Glomerular visceral epithelial cell (primary cell): ENCODE measurements around the gene CPVL.

Experiments
- DNase-seq: peaks from one replicate; pipeline ENCODE4 v3.0.0-alpha.2; 2016; ENCODE audit errors: extremely low spot score

Gene CPVL

GRCh38 chr7:29146057-29146706 lies at the start of gene CPVL:
TSS of gene CPVL (minus strand) at chr7:29146537. CDS start at chr7:29121061, 25,476 bp downstream.
- no peak for DNase-seq

DNA sequence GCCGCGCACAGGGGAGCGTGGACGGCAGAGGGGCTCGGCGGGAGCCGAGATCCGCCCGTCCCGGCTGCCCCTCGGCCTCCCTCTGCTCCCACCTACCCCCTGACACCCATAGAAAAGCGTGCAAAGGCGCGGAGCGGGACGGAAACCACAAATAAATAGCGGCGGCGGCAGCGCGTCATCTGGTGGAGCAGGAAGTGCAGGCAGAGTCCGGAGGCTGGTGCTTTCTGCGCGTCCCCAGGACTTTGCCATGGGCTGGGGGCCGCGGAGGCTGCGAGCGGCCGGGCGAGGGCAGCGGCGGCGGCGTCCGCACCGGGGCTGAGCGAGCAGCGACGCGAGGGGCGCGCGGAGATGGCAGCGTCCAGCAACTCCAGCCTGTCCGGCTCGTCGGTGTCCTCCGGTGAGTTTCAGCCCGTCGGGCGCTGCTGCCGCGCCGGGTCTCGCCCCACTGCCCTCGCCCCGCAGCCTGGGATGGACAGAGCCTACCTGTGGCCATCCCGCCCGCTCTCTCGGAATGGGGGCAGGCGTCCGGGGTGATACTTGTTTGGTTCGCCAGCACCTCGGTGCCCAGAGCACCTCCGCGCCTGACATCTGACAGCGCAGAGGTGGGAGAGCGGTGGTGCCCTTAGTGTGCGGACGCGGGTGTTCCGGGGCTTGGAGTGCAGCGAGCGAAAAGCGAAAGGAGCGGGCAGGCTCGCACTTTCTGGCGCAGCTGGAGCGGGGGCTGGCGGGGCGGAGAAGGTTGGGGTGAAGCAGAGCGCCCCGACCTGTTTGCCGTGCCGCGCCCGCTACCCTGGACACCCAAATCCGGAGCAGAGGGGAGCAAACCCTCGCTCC lies 48.5 kb upstream of the CPVL start, which contains the start of gene CHN2:
TSS of gene CHN2 (plus strand) at position 182 of the 834 bp plus-strand sequence.
- no peak for DNase-seq

DNA sequence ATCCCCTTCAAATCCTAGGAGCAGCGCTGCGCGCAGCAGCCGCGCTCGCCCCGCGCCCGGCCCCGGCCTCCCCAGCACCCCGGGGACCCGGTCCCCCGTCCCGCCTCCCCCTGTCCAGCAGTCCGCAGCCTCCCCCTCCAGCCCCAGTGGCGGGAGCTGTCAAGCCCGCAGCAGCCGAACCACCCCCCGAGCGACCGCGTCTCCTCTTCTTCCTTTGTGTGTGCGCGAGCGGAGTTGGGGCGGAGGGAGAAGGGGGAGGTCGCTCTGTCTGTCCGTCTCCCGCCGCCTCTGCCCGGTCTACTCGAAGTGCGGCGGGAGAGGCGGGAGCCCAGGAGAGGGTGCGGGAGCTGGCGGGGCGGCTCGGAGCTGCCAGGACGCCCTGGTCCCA lies 47.9 kb upstream of the CPVL start:
- DNase-seq: no peak

GRCh38 chr7:29193316-29194205 lies 47.2 kb upstream of the CPVL start:
- no peak for DNase-seq

GRCh38 chr7:29192811-29193210 lies 46.5 kb upstream of the CPVL start:
- DNase-seq: no peak

GRCh38 chr7:29192323-29192722 lies 46.0 kb upstream of the CPVL start:
- DNase-seq: no peak

- DNase-seq: no peak
These were observed 44.2 kb upstream of the CPVL start for GRCh38 chr7:29190349-29191045.

GRCh38 chr7:29189743-29190201 lies 43.4 kb upstream of the CPVL start:
- no peak for DNase-seq

DNA sequence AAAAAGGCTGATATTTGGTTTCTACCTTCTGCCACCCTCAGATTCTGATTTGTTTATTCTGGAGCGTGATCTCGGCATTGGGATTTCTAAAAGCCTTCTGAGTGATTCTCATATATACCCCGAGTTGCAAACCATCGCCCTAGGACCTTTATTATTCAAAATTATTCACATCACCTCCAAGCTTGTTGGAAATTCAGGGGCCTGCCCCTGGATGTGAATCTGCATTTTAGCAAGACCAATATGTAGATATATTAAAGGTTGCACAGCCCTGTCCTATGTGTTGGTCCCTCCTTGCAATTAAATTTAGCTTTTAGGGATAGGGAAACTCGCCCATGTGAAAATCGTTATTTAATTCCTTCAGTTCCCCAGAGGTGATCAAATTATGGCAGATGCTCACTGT lies 39.3 kb upstream of the CPVL start:
- DNase-seq: no peak

DNA sequence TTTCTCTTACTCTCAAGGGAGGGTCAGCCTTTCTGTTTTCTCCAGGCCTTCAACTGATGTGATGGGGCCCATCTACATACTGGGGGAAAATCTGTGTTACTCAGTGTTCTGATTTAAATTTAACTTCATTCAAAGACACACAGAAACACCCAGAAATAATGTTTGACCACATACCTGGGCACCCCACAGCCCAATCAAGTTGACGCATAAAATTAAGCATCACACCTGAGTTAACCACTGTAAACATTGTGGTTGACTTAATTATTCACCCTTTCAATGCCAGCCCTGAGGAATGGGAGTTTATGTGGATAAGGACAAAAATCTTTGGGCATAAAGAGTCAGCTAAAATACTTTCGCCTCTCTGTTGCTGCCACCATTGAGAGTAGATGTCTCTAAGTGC lies 38.3 kb upstream of the CPVL start:
- DNase-seq: no peak

GRCh38 chr7:29179115-29179514 lies 32.8 kb upstream of the CPVL start:
- no peak for DNase-seq

DNA sequence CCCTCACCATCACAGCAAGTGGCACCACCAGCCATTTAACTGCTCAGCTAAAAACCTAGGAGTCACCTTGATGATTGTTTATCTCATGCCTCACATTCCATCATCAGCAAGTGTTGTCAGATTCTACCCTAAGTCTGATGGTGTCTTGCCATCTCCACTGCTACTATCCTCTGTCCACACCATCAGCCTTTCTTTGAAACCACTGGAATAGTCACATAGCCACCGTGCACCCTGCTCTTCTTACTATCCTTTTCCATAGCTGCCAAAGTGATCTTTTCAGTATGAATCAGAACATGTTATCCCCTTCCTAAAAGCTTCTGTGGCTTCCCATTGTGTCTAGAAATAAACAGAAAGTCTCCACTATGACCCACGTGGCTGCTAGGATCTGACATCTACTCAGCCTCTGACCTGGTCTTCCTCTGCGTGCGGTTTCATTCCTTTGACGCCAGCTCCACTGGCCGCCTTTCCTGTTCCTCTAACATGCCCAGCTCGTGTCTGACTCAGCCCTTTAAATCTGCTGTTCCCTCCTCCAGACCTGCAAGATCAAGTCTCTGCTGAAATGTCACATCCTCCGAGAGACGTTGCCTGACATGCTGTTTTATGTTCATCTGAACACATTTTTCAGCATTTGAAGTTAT lies 31.7 kb upstream of the CPVL start:
- no peak for DNase-seq

- DNase-seq: no peak
These were observed 27.1 kb upstream of the CPVL start for GRCh38 chr7:29173458-29173857.

- no peak for DNase-seq
These were observed 24.4 kb upstream of the CPVL start for GRCh38 chr7:29170781-29171180.

DNA sequence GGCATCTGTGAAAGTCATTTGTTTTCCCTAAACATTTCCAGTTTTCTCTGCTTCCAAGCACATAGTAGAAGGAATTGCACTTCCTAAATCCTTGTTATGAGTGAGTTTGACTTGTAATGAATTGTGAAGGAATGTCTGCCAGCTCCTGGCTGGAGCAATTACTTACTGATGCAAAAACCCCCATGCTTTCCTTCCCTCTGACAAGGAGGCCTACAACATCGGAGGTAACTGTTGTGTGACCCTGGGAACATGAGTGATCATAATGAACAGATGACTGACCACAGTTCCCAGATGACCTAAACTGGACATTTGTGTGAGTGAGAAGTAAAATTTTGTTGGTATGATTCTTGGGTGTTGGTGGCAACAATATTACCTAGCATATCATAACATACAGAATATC lies 21.4 kb upstream of the CPVL start:
- no peak for DNase-seq

DNA sequence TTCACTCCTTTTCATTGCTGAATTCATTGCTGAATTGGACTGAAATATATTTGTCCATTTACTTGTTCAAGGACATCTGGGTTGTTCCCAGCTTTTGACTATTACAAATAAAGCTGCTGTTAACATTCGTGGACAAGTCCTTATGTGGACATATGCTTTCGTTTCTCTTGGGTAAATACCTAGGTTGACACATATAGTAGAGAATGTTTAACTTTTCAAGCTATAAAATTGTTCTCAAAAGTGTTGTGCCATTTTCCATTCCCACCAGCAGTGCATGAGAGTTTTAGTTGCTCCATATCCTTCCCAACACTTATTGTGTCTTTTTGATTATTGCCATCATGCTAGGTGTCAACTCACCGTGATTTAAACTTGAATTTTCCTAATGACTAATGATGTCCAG lies 17.5 kb upstream of the CPVL start:
- no peak for DNase-seq

DNA sequence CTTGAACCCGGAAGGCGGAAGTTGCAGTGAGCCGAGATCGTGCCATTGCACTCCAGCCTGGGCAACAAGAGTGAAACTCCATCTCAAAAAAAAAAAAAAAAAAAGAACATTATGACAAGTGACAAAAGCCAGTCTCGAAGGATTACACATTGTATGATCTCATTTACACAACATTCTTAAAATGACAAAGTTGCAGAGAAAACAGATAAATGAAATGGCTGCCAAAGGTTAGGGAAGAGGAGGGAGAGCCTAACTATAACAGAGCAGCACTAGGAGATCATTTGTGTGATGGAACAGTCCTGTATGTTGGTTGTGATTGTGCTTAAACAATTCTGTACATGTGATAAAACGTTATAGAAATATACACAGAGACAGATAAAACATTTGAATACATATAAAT lies 16.2 kb upstream of the CPVL start:
- no peak for DNase-seq

GRCh38 chr7:29161231-29161630 lies 14.9 kb upstream of the CPVL start:
- DNase-seq: no peak

- DNase-seq: no peak
These were observed 13.7 kb upstream of the CPVL start for GRCh38 chr7:29160080-29160479.

GRCh38 chr7:29158795-29159423 lies 12.6 kb upstream of the CPVL start:
- no peak for DNase-seq
